Thyroid gland (tissue), 4 donors: ENCODE results near the gene CEP97. TPM values are rescaled to one million over a fixed set of nuclear protein-coding genes. Genes with fewer than 3 reads are reported as not detected.
"Not testable (repeated sequence)": the region's sequence is repeated elsewhere in the genome, so short reads cannot be mapped to it uniquely, and the experiment has no call there.

Experiments used
- DNase-seq, 2 donors: peaks; one replicate each; pipeline ENCODE4 v3.0.0-alpha.2; 2019
- H3K27ac ChIP-seq, 3 donors: fragments of 200-600 bp; sonication (generic); 1 replicate in 2 of 3; 2 replicates in 1 of 3; pipeline ENCODE4 v1.5.1; 2016 to 2019; ENCODE audit warnings: mild to moderate bottlenecking in 1 of 3, moderate library complexity in 1 of 3
- H3K27me3 ChIP-seq: fragments of 200-600 bp; sonication (generic); one replicate; pipeline ENCODE4 v1.5.1; 2019
- H3K36me3 ChIP-seq, 2 donors: fragments of 200-600 bp; sonication (generic); one replicate each; pipeline ENCODE4 v1.5.1; 2016 to 2019
- H3K4me1 ChIP-seq, 2 donors: fragments of 200-600 bp; sonication (generic); one replicate each; pipeline ENCODE4 v1.5.1; 2017 to 2019
- H3K4me3 ChIP-seq, 3 donors: fragments of 200-600 bp; sonication (generic); replicated peaks in 1 of 3; 1 replicate in 2 of 3; 2 replicates in 1 of 3; pipeline ENCODE4 v1.5.1; 2016; ENCODE audit warnings: mild to moderate bottlenecking in 1 of 3
- H3K9me3 ChIP-seq: fragments of 200-600 bp; sonication (generic); one replicate; pipeline ENCODE4 v1.5.1; 2017
- POLR2A ChIP-seq, 2 donors: fragments of 450-650 bp; IDR thresholded peaks; one replicate each; pipeline ENCODE4 v1.6.1; 2017; ENCODE audit warnings: antibody characterized with exemption in 2 of 2, mild to moderate bottlenecking in 2 of 2, moderate library complexity in 1 of 2
- WGBS, 2 donors: methylation state at CpG; one replicate each; pipeline ENCODE4 v1.1.5; 2017; 5-methylcytosine and 5-hydroxymethylcytosine counted together
- intact Hi-C: fragments of 100-400 bp; cut with DNase I; formaldehyde crosslinking; loops from one replicate; pipeline ENCODE4 v1.15.1; 2023
- total RNA-seq, 4 donors: library from RNA; depleted of rRNA; stranded (reverse); fragments of >200 nt; gene quantifications; one replicate each; pipeline ENCODE4 v1.2.3, GENCODE V29; 2016
- TF ChIP-seq, protein P1 (sequence below), 6 experiments: fragments of 200-600 bp in 3 of 6; fragments of 450-650 bp in 3 of 6; sonication (generic) in 3 of 6; IDR thresholded peaks; one replicate each; pipeline ENCODE4 v1.5.1; 2016 to 2019; ENCODE audit warnings: antibody characterized with exemption in 6 of 6, mild to moderate bottlenecking in 2 of 6, inconsistent platforms in 1 of 6, moderate library complexity in 1 of 6

CEP97 gene
- total RNA-seq, 4 donors from 2014 or later, result 7.3 to 13.3 (median 8.2) TPM

DNA sequence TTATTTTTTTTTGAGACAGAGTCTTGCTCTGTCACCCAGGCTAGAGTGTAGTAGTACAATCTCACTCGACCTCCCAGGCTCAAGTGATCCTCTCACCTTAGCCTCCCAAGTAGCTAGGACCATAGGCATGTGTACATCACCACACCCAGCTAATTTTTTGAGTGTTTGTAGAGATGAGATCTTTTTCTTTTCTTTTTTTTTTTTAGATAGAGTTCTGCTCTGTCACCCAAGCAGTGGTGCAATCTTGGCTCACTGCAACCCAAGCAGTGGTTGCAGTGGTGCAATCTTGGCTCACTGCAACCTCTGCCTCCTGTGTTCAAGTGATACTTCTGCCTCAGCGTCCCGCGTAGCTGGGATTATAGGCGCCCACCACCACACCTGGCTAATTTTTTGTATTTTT is 5.2 kb downstream of the CEP97 start:
- WGBS, 2 donors, result 95% methylated on average over 5 of the region's 5 CpGs
- peaks cover 11 to 24% of the 10 kb centered on the region in 2 donors for H3K36me3 ChIP-seq
- H3K4me3 ChIP-seq, result no peak overlapping the region
- H3K27me3 ChIP-seq, result no peaks in the 10 kb centered on the region
- no peaks in the 10 kb centered on the region for H3K9me3 ChIP-seq
- H3K4me1 ChIP-seq, result no peaks in the 10 kb centered on the region
- DNase-seq, result no peak
- intact Hi-C loops, result loop anchor here (10.0 kb wide), 1 partner anchor 45 kb away; the partner anchor contains the start of gene NXPE3
- no peak for TF ChIP-seq POLR2A (IDR thresholded peaks at IDR 0.05)
- TF ChIP-seq, protein P1, sequence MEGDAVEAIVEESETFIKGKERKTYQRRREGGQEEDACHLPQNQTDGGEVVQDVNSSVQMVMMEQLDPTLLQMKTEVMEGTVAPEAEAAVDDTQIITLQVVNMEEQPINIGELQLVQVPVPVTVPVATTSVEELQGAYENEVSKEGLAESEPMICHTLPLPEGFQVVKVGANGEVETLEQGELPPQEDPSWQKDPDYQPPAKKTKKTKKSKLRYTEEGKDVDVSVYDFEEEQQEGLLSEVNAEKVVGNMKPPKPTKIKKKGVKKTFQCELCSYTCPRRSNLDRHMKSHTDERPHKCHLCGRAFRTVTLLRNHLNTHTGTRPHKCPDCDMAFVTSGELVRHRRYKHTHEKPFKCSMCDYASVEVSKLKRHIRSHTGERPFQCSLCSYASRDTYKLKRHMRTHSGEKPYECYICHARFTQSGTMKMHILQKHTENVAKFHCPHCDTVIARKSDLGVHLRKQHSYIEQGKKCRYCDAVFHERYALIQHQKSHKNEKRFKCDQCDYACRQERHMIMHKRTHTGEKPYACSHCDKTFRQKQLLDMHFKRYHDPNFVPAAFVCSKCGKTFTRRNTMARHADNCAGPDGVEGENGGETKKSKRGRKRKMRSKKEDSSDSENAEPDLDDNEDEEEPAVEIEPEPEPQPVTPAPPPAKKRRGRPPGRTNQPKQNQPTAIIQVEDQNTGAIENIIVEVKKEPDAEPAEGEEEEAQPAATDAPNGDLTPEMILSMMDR (IDR thresholded peaks at IDR 0.05), result no peak
- no peak overlapping the region for H3K27ac ChIP-seq

GRCh38 chr3:101730839-101731238 is 6.4 kb downstream of the CEP97 start:
- Histone ChIP-seq H3K27me3 (no peaks in the 10 kb centered on the region), H3K27ac (no peak overlapping the region), H3K4me3 (no peak overlapping the region), H3K4me1 (no peaks in the 10 kb centered on the region), H3K9me3 (no peaks in the 10 kb centered on the region), H3K36me3 (peaks cover 15 to 28% of the 10 kb centered on the region in 2 donors)
- DNase-seq, result no peak
- intact Hi-C loops, result no loop called here
- TF ChIP-seq, protein P1 (IDR thresholded peaks at IDR 0.05), result no peak
- TF ChIP-seq POLR2A (IDR thresholded peaks at IDR 0.05), result no peak

DNA sequence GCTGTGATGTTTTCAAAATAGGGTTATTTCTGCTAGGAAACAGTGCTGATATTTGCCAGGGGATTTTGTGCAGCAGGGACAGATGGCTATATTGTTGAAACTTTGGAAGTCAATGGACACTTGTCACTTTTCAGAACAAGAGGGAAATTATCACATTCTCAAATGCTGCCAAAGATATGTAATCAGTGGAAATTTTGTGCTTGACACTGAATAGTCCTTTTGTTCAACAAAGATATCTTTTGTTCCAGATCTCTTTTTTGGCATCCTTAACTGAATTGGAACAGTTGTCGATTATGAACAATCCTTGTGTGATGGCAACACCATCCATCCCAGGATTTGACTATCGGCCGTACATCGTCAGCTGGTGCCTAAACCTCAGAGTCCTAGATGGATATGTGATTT is 7.8 kb downstream of the CEP97 start:
- WGBS, 2 donors, result 94 to 95% methylated on average over 4 of the region's 4 CpGs
- TF ChIP-seq, protein P1 (IDR thresholded peaks at IDR 0.05), result no peak
- TF ChIP-seq POLR2A (IDR thresholded peaks at IDR 0.05), result no peak
- H3K27ac ChIP-seq, result no peak overlapping the region
- intact Hi-C loops, result no loop called here
- H3K4me1 ChIP-seq, result no peaks in the 10 kb centered on the region
- no peaks in the 10 kb centered on the region for H3K27me3 ChIP-seq
- H3K4me3 ChIP-seq, result no peak overlapping the region
- DNase-seq, result no peak
- H3K36me3 ChIP-seq, result peaks cover 26 to 37% of the 10 kb centered on the region in 2 donors
- no peaks in the 10 kb centered on the region for H3K9me3 ChIP-seq

DNA sequence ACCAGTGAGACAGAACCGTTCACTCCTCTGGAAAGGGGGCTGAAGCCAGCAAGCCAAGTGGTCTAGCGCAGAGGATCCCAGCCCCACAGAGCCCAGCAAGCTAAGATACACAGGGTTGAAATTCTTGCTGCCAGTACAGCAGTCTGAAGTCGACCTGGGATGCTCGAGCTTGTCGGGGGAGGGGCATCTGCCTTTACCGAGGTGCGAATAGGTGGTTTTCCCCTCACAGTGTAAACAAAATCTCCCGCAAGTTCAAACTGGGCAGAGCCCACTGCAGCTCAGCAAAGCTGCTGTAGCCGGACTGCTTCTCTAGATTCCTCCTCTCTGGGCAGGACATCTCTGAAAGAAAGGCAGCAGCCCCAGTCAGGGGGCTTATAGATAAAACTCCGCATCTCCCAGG is 11.4 kb downstream of the CEP97 start:
- intact Hi-C loops, result no loop called here
- no peak for DNase-seq
- Histone ChIP-seq H3K27me3 (no peaks in the 10 kb centered on the region), H3K36me3 (peaks cover 26 to 37% of the 10 kb centered on the region in 2 donors), H3K4me1 (no peaks in the 10 kb centered on the region), H3K9me3 (no peaks in the 10 kb centered on the region), H3K27ac (no peak overlapping the region), H3K4me3 (no peak overlapping the region)
- TF ChIP-seq POLR2A (IDR thresholded peaks at IDR 0.05), result no peak
- TF ChIP-seq, protein P1 (IDR thresholded peaks at IDR 0.05), result no peak
- WGBS, 2 donors, result 98% methylated on average over 8 to 10 of the region's 10 CpGs

GRCh38 chr3:101741914-101742313 is 17.5 kb downstream of the CEP97 start:
- H3K4me1 ChIP-seq, H3K27me3 ChIP-seq, H3K36me3 ChIP-seq, DNase-seq, intact Hi-C loops, H3K4me3 ChIP-seq, H3K27ac ChIP-seq, H3K9me3 ChIP-seq: not testable (repeated sequence)
- WGBS, 2 donors, result 91 to 95% methylated on average over 3 of the region's 3 CpGs

DNA sequence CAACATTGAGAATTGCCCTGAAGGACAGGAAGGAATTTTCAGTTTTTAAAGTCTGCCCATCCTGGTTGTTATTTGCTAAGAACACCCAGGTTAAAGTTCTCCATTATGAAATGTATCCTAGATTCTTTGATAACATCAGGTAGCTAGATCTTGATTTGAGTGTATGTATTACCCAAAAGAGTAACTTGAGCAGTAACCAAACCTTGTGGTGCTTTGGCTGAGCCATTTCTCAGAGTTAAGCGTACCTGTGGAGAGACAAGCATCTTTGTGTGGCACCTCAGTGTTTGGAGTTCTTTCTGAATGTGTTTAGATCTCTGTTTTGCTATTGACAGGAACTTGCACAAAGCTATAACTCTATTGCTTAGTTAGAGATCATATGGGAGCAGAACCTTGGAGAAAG is 20.4 kb downstream of the CEP97 start:
- no peak for DNase-seq
- Histone ChIP-seq H3K4me1 (no peaks in the 10 kb centered on the region), H3K9me3 (no peaks in the 10 kb centered on the region), H3K36me3 (no peaks in the 10 kb centered on the region), H3K27ac (no peak overlapping the region), H3K27me3 (no peaks in the 10 kb centered on the region), H3K4me3 (no peak overlapping the region)
- 50 to 95% methylated on average over 1 of the region's 1 CpG for WGBS, 2 donors
- TF ChIP-seq, protein P1 (IDR thresholded peaks at IDR 0.05), result no peak
- no peak for TF ChIP-seq POLR2A (IDR thresholded peaks at IDR 0.05)
- intact Hi-C loops, result no loop called here

DNA sequence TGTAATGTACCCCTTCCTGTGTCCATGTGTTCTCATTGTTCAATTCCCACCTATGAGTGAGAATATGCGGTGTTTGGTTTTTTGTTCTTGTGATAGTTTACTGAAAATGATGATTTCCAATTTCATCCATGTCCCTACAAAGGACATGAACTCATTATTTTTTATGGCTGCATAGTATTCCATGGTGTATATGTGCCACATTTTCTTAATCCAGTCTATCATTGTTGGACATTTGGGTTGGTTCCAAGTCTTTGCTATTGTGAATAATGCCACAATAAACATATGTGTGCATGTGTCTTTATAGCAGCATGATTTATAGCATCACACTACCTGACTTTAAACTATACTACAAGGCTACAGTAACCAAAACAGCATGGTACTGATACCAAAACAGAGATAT is 21.5 kb downstream of the CEP97 start:
- H3K27me3 ChIP-seq, DNase-seq, intact Hi-C loops, H3K4me1 ChIP-seq, H3K36me3 ChIP-seq, H3K27ac ChIP-seq, H3K9me3 ChIP-seq, H3K4me3 ChIP-seq: not testable (repeated sequence)
- 94 to 100% methylated on average over 1 of the region's 1 CpG for WGBS, 2 donors

DNA sequence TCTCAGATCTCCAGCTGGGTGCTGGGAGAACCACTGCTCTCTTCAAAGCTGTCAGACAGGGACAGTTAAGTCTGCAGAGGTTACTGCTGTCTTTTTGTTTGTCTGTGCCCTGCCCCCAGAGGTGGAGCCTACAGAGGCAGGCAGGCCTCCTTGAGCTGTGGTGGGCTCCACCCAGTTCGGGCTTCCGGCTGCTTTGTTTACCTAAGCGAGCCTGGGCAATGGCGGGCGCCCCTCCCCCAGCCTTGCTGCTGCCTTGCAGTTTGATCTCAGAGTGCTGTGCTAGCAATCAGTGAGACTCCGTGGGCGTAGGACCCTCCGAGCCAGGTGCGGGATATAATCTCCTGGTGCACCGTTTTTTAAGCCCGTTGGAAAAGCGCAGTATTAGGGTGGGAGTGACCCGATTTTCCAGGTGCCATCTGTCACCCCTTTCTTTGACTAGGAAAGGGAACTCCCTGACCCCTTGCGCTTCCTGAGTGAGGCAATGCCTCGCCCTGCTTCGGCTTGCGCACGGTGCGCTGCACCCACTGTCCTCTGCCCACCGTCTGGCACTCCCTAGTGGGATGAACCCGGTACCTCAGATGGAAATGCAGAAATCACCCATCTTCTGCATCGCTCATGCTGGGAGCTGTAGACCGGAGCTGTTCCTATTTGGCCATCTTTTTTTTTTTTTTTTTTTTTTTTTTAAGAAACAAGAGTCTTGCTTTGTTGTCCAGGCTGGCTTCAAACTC is 29.1 kb downstream of the CEP97 start:
- H3K9me3 ChIP-seq, H3K27ac ChIP-seq, DNase-seq, H3K27me3 ChIP-seq, intact Hi-C loops, H3K4me3 ChIP-seq, H3K4me1 ChIP-seq: not testable (repeated sequence)
- 94 to 97% methylated on average over 5 to 22 of the region's 23 CpGs for WGBS, 2 donors
- H3K36me3 ChIP-seq, result peaks cover 12 to 17% of the 10 kb centered on the region in 2 donors
